Measurements from ENCODE around the gene PLEKHA7.

The PLEKHA7 gene

GRCh38 chr11:16764888-16765287 lies 249.3 kb downstream of the PLEKHA7 start:
- no peak for DNase-seq

- DNase-seq = peak; percentile 20
These were observed 250.5 kb downstream of the PLEKHA7 start for GRCh38 chr11:16763746-16764145.

- peak; percentile 81 for DNase-seq
These were observed 254.2 kb downstream of the PLEKHA7 start for GRCh38 chr11:16759857-16760508.

DNA sequence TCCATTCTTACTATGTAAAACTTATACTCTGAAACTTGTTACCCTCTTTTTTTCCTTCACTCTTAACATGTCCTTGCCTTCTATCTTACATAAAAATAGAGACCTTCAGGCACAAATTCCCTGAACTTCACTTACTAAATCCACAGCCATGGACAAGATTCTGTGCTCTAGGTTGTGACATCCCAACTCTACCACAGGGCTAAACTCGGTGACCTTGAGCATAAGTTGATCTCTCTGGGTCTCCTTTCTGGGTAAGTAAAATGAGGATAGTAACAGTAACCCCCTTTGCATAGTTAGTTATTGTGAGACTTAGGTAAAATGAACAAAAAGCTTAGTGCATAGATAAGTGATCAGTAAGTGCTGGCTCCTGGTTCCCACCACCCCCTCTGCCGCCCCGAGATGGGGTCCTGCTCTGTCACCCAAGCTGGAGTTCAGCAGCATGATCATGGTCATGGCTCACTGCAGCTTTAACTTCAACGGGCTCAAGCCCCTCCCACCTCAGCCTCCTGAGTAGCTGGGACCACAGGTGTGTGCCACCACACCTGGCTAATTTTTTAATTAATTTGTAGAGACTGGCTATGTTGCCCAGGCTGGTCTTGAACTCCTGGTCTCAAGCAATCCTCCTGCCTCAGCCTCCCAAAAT lies 255.7 kb downstream of the PLEKHA7 start:
- DNase-seq = no peak

DNA sequence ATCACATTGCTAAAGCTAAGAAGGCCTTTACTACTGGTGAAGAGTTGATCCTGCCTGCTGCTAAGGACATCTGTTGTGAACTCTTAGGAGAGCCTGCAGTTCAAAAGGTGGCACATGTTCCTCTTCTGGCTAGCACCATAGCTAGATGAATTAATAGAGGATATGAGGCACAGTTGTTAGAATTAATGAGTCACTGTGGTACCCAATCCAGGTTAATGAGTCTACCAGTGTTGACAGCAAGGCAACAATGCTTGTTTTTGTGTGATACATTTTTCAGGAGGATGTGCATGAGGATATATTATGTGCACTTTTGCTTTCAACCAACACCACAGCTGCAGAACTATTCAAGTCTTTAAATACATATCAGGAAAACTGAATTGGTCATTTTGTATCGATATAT lies 263.8 kb downstream of the PLEKHA7 start:
- DNase-seq = no peak

DNA sequence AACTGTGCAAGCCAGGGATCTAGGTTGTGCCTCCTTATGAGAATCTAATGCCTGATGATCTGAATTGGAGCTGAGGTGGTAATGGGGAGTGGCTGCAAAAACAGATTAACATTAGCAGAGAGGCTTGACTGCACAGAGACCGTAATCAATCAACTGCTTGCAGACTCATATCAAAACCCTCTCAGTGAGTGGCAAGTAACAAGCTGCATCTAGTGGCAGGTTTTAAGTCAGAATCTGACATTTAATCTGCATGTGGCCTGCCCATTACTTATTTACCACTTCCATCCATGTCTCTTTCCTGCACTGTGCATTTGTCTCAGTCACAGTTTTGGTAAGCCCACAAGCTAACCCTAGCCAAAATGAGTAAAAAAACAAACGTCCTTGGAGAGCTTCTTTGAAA lies 264.5 kb downstream of the PLEKHA7 start:
- no peak for DNase-seq

- DNase-seq = no peak
These were observed 265.1 kb downstream of the PLEKHA7 start for GRCh38 chr11:16749092-16749491.

DNA sequence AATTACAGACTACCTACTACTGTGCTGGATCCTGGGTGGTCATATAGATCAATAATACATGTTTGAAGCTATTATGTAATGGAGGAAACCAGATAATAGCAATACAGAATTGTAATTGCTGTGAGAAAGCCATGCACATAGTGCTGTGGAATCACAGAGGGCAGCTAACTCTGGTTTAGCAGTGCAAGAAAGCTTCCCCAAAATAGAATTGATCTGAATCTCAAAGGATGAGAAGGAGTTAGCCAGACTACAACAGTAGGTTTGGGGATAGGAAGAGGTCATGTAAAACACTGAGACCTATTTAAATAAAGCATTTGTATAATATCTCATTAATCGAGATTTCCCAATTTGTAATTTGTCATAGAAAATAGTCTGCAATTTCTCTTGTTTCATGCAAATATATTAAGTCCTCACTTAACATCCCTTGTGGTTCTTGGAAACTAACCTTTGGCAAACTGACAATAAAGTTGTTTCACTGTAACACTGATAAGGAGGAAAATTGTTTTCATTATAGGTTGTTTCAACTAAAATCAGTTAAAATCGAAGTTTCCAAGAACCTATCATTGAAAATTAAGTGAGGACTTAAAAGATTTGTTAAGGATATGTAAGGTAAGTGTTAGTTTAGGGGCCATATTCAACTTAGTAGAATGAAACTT lies 268.1 kb downstream of the PLEKHA7 start:
- no peak for DNase-seq

DNA sequence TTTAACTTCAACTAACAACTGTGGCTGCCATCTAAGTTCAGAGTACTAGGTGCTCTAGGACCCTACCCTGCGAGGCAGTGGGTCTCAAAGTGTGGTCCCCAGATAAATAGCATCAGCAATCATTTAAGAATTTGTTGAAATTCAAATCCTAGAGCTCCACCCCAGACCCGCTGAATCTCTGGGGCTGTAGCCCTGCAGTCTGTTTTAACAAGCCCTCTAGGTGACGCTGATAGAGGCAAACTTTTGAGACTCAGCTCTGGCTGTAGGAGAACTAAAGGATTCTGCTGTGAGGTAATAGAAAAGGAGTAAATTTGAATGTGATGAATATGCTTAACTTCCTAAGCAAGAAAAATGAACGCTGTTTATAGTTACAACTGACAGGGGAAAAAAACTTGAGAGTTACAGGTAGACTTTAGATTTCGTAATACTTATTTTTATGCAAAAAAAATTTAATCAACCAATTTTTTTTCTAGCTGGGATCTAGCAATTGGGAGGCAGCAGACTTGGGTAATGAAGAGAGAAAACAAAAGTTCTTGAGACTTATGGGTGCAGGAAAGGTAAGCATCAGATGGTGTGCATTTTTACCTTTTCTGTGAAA lies 270.0 kb downstream of the PLEKHA7 start:
- no peak for DNase-seq

DNA sequence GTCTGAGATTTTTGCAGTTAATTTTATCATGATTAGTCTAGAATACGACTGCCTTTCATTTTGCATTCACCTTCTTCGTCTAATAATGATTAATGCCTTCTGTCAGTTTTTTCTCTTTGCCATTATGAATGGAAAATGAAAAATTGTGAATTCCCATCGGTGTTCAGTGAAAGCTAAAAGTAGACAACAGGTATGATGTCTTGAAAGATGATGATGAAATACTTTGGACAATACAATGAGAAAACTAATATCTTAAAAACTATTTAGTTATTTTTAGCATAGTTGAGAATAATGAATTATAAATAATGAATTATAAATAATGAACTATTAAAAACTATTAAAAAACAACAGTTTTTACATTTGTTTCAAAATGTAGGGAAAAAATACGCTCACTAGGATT lies 270.7 kb downstream of the PLEKHA7 start:
- DNase-seq = no peak

- no peak for DNase-seq
These were observed 272.7 kb downstream of the PLEKHA7 start for GRCh38 chr11:16741473-16741872.

DNA sequence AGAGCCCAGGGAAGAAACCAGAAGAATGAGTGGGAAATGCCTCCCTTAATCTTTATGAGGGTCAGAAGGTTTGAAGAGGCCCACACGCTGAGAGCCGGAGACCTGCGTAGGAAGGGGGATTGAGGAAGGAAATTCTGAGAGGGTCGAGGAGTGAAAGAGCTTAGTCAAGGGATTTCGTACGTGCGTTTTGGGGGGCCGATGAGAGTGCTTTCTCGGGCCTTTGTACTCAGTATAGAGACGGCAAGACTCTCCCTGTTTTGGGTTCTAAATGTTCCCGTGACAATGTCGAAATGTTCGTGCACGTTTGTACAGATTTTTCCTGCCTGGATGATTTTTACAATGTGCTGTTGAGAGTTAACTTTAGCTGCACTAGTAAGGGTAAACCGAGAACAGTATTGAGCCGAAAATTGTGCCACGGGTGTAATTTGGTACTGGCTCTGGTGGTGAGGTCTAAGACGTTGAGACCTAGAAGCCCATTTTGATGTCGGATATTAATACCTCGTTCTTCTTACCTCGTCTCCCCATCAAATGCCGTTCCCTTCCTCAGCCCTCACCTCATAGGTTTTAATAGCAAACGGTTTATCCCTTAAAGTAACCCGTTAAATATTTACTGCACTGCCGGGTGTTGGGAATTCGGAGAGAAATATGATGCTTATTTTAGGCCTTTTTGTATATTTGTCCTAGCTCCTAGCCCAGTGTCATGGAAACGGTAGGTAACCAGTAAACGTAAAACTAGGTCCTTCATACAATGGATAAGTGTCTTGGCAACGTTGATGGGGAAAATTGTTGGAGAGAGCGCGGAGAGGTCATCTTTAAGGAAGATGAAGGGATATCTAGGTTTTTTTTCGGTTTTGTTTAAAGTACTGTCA lies 275.0 kb downstream of the PLEKHA7 start:
- peak; percentile 56 for DNase-seq

DNA sequence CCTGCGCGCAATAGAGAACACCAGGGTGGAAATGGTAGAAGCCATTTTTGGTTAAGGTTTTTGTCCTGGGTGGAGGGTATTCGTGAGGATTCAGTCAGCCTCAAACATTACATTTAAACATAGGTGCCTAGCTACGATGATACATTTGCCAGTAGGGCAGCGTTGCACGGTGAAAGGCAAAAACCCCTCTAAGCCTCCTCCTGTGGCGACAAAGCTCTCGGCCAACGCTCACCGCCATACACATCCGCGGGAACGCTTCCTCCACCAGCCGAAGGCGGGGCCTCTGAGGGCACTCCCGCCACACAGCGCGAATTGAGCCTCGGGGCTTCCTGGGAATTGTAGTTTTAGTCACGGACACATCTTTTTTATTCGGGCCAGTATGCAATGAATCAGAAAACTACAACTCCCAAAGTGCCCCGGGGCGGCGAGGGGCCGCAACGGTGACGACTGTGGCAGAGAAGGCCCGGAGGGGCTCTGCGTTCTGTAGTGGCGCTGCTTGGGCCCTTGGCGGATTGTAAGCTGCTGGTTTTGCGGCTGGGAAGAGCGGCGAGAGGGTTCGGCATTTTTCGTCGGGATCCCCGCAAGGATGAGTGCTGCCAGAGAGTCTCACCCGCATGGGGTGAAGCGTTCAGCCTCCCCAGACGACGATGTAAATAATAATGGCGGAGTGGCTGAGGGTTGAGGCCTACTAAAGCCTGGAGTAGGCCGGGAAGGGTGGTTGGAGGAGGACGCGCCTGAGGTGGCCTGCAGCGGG lies 275.8 kb downstream of the PLEKHA7 start, which contains the start of gene C11orf58:
TSS of gene C11orf58 (plus strand) at position 455 of the 754 bp plus-strand sequence. CDS start at position 587, 132 bp downstream.
- peak; percentile 97 for DNase-seq

GRCh38 chr11:16737818-16738192 lies 276.4 kb downstream of the PLEKHA7 start:
- DNase-seq = no peak

Data from suppressor macrophage treated with lipopolysaccharide for 4 hours (primary cell).